ENCODE data around the gene POC1A.

GRCh38 chr3:52055537-52056351 is 98.5 kb downstream of the POC1A start:
- TF ChIP-seq CTCF (IDR thresholded peaks at IDR 0.05) (no peak), POLR2A (IDR thresholded peaks at IDR 0.05) (no peak)

Data from testis (tissue), 2 donors.